Stimulated activated CD8-positive, alpha-beta memory T cell treated with anti-CD3 and anti-CD28 coated beads, Interleukin-4, amount 100 ng/mL, for 4 hours (primary cell): ENCODE results near the gene FBL.

ENCODE experiments used
- DNase-seq, 2 donors: peaks; one replicate each; pipeline ENCODE4 v3.0.0-alpha.2; 2020; ENCODE audit warnings: low read depth in 2 of 2, low spot score in 1 of 2

The FBL gene

DNA sequence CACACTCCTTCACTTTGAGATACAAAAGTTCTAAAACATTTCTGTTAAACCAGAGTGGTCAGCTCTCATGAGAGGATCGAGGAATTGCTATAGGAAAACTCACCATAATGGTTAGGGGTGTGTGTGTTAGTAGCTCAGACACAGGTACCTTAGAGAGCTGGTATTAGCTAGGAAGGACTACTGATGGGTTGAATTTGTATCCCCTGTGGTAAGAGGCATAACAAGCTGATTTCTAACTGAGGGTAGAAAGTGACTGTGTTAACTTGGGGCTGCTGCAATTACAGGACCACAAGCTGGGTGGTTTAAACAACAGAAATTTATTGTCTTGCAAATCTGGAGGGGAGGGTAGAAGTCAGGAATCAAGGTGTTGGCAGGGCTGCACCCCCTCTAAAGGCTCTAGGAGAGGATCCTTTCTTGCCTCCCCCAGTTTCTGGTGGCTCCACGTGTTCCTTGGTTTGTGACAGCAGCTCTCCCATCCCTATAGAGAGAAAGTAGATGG, 50.1 kb downstream of the FBL start:
- DNase-seq = no peak

DNA sequence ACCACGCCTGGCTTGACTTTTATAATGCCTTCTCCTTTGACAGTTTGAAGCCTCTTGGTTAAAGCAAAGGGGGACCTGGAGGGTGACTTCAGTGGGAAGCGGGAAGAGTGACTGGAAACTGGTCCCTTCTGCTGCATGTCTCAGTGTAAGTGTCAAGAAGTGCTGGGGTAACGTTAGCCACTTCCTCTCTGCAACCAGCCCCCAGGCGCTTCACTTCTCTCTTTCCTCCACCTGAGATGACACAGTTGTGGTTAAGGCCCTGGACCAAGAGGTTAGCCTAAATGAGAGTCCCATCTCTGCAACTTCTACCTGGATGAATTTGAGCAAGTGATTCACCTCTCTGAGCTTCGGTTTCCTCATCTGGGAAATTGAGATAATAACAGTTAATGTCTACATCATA, 51.2 kb downstream of the FBL start:
- DNase-seq = no peak

DNA sequence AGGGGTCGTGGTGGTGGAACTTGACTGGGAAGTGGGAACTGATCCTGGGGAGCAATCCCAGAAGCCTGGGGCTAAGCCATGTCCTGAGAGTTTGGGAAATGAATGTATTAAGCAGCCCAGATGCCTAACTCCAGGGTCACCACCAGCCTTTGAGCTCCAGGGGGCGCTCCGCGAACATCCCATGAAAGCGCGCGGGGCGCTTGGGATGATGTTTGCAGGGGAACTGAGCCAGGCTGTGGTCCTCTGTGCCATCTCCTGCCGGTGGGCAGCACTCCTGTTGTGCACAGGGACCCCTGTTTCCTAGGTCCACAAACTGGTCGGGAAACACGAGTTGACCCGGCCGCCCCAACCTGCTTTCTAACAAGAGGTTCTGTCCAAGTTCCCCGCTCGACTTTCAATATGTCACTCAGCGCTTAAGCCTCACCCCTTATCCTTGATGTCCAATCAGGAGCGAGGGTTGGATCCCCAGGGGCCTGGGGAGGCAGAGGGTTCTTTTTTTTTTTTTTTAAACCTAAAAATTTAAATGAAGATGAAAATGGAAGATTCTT, 53.1 kb downstream of the FBL start:
- peak; percentile 31 to 52 for DNase-seq

DNA sequence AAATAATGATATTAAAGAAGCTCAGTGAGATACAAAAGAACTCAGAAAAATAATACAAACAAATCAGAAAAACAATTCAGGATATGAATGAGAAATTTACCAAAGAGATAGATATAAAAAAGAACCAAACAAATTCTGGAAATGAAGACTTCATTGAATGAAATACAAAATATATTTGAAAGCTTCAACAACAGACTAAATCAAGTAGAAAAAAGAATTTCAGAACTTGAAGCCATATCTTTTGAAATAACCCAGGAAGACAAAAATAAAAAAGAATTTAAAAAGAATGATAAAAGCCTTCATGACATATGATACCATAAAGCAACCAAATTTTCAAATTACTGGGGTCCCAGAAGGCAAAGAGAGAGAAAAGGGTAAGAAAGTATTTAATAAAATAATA, 57.9 kb downstream of the FBL start:
- no peak for DNase-seq
